ENCODE results near the gene PDE4D. TPM values are rescaled to one million over a fixed set of nuclear protein-coding genes. Genes with fewer than 3 reads are reported as not detected.

The PDE4D gene
- total and polyA plus RNA-seq, 4 donors: 12.8 to 167 (median 44.5) TPM

DNA sequence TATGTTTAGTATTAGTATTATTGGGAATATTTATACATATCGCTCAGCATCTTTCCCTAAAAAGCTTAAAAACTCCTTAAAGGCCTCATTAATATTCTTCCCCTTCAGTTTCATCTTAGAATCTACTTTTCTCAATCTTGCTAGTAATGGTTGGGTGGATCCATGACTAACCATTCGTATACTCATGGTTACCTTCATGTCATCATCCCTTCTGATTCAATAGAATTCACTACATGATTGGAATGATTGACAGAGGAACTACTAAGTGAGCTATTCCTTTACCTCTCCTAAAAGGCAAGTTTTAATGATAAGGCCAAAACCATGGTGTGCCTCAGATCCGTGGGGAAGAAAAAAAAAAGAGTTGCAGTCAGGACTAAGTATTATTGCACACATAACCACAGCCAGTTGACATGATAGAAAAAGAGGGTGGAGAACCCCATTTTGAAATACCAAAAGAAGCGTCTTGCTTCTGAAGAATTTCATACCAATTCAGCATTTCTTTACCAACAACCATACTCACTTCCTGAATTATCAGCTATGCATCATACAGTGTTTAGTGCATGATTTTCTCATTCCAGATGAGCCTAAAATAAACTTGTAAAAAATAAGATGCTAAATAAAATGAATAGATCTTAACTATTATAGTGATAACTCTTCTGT, 624.6 kb downstream of the PDE4D start:
- Histone ChIP-seq H3K36me3 (ENCODE audit: control insufficient read depth in 4 of 4, insufficient read depth in 4 of 4, low read length in 4 of 4) (no peaks in the 10 kb centered on the region), H3K4me1 (ENCODE audit: control insufficient read depth in 5 of 5, insufficient read depth in 5 of 5, low read length in 5 of 5) (peaks cover 0 to 7% (median 0%) of the 10 kb centered on the region in 5 donors), H3K4me3 (no peak overlapping the region), H3K9ac (ENCODE audit: insufficient read depth in 1 of 2, low read length in 2 of 2) (no peak overlapping the region), H3K27ac (ENCODE audit: low read depth in 1 of 2, low read length in 1 of 2) (no peak overlapping the region), H3K27me3 (ENCODE audit: control insufficient read depth in 3 of 3, insufficient read depth in 3 of 3, low read length in 2 of 3) (no peaks in the 10 kb centered on the region), H3K9me3 (ENCODE audit: control insufficient read depth in 4 of 4, insufficient read depth in 3 of 4, low read length in 3 of 4) (no peaks in the 10 kb centered on the region)
- ATAC-seq (ENCODE audit: insufficient read depth, low FRiP score) (no peak), DNase-seq (no peak)
- TF ChIP-seq CTCF (IDR thresholded peaks at IDR 0.05; ENCODE audit: control extremely low read depth, extremely low read depth): no peak
- 65 to 82% methylated on average over 4 of the region's 4 CpGs for WGBS, 2 donors

DNA sequence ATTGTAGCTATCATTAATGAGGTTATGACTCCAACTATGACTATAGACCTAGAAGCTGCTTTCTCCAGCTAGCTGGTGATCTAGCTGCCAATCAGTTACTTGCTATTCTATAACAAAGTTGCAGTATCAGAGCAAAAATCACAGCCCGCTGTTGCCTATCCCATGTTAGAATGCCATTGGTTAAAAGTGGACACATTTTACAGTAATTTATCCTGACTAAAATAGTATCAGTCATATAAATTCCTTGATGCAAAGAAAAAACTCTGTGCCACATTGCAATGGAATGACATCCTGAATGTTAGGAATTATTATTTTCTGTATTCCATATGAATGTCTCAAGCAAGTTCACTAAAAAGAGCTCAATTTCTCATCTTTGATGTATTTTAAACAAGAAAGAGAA, 626.5 kb downstream of the PDE4D start:
- ATAC-seq (ENCODE audit: insufficient read depth, low FRiP score) (no peak), DNase-seq (no peak)
- peaks cover 0 to 7% (median 0%) of the 10 kb centered on the region in 5 donors for H3K4me1 ChIP-seq (ENCODE audit: control insufficient read depth in 5 of 5, insufficient read depth in 5 of 5, low read length in 5 of 5)
- no peaks in the 10 kb centered on the region for H3K36me3 ChIP-seq (ENCODE audit: control insufficient read depth in 4 of 4, insufficient read depth in 4 of 4, low read length in 4 of 4)
- no peak overlapping the region for H3K9ac ChIP-seq (ENCODE audit: insufficient read depth in 1 of 2, low read length in 2 of 2)
- H3K27me3 ChIP-seq (ENCODE audit: control insufficient read depth in 3 of 3, insufficient read depth in 3 of 3, low read length in 2 of 3): no peaks in the 10 kb centered on the region
- no peak overlapping the region for H3K27ac ChIP-seq (ENCODE audit: low read depth in 1 of 2, low read length in 1 of 2)
- 55 to 98% methylated on average over 1 of the region's 1 CpG for WGBS, 2 donors
- no peak for TF ChIP-seq CTCF (IDR thresholded peaks at IDR 0.05; ENCODE audit: control extremely low read depth, extremely low read depth)
- H3K9me3 ChIP-seq (ENCODE audit: control insufficient read depth in 4 of 4, insufficient read depth in 3 of 4, low read length in 3 of 4): no peaks in the 10 kb centered on the region
- H3K4me3 ChIP-seq: no peak overlapping the region

DNA sequence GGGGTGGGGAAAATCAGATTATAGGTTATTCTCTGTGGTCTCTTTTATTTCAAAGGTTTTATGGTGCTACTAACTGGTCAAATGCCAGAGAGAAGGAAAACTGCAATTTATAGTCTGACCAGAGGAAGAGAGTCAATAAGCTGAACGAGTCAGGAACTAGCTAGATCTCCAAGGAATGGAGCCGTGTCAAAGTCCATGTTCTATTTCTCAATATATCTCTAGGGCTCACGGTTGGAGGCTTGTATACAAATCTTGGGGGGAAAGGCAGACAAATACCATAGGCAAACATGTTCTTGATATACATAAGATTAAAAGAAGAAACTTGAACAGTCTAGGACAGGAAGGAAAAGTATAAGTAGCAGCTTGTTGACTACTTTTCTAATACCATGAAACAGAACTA, 627.1 kb downstream of the PDE4D start:
- no peaks in the 10 kb centered on the region for H3K27me3 ChIP-seq (ENCODE audit: control insufficient read depth in 3 of 3, insufficient read depth in 3 of 3, low read length in 2 of 3)
- no peak overlapping the region for H3K27ac ChIP-seq (ENCODE audit: low read depth in 1 of 2, low read length in 1 of 2)
- H3K9me3 ChIP-seq (ENCODE audit: control insufficient read depth in 4 of 4, insufficient read depth in 3 of 4, low read length in 3 of 4): no peaks in the 10 kb centered on the region
- H3K4me3 ChIP-seq: no peak overlapping the region
- peaks cover 0 to 7% (median 0%) of the 10 kb centered on the region in 5 donors for H3K4me1 ChIP-seq (ENCODE audit: control insufficient read depth in 5 of 5, insufficient read depth in 5 of 5, low read length in 5 of 5)
- DNase-seq (no peak), ATAC-seq (ENCODE audit: insufficient read depth, low FRiP score) (no peak)
- no peak for TF ChIP-seq CTCF (IDR thresholded peaks at IDR 0.05; ENCODE audit: control extremely low read depth, extremely low read depth)
- H3K36me3 ChIP-seq (ENCODE audit: control insufficient read depth in 4 of 4, insufficient read depth in 4 of 4, low read length in 4 of 4): no peaks in the 10 kb centered on the region
- WGBS, 2 donors: 67 to 71% methylated on average over 3 of the region's 3 CpGs
- no peak overlapping the region for H3K9ac ChIP-seq (ENCODE audit: insufficient read depth in 1 of 2, low read length in 2 of 2)

Data from lung (tissue), 12 donors.